GM10266 (cell line): ENCODE results near the gene CCDC33.
"Not testable (repeated sequence)": the region's sequence is repeated elsewhere in the genome, so short reads cannot be mapped to it uniquely, and the experiment has no call there.

Experiments
- DNase-seq: peaks from one replicate; pipeline ENCODE4 v3.0.0; 2012; ENCODE audit errors: extremely low spot score
- TF ChIP-seq, protein P1 (sequence below): IDR thresholded peaks from 2 replicates; pipeline ENCODE4 v1.5.1; 2012; ENCODE audit warnings: mild to moderate bottlenecking, low read depth; ENCODE audit not compliant: control insufficient read depth, insufficient read depth; ENCODE audit errors: missing control alignments

Gene CCDC33

DNA sequence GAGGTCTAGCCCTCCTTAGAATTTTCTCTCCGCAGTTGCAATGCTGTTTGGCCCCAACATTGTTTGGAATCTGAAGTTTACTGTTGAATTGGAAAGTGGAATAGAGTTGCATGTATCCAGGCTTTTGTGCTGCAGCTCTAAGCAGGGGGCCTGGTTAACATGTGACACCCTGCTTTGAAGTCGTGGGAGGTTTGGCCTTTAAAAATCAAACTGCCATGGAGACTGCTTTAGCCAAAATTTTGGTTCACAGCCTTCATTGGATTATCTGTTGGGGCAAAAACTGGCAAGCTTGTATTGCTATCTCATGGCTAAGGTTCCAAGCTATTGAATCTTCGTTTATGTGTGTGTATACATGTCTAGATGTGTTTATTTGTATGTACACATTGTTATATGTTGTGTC lies 115.5 kb downstream of the CCDC33 start:
- TF ChIP-seq, protein P1, sequence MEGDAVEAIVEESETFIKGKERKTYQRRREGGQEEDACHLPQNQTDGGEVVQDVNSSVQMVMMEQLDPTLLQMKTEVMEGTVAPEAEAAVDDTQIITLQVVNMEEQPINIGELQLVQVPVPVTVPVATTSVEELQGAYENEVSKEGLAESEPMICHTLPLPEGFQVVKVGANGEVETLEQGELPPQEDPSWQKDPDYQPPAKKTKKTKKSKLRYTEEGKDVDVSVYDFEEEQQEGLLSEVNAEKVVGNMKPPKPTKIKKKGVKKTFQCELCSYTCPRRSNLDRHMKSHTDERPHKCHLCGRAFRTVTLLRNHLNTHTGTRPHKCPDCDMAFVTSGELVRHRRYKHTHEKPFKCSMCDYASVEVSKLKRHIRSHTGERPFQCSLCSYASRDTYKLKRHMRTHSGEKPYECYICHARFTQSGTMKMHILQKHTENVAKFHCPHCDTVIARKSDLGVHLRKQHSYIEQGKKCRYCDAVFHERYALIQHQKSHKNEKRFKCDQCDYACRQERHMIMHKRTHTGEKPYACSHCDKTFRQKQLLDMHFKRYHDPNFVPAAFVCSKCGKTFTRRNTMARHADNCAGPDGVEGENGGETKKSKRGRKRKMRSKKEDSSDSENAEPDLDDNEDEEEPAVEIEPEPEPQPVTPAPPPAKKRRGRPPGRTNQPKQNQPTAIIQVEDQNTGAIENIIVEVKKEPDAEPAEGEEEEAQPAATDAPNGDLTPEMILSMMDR, result no peak
- DNase-seq, result no peak

DNA sequence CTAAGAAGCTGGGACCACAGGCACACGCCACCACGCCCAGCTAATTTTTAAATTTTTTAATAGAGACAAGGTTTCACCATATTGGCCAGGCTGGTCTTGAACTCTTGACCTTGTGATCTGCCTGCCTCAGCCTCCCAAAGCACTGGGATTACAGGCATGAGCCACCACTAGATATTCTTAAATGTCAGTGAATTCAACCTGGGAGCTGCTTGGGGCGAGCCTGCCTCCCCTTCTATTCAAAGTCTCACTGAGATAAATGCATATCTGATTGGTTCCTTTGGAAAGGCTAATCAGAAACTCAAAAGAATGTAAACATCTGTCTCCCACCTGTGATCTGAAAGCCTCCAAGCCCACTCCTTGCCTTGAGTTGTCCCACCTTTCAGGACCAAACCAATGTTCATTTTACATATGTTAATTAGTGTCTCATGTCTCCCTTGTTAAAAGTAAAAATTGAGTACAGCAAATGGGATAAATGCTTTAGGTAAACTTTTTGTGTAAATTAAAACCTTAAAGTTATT lies 116.3 kb downstream of the CCDC33 start:
- DNase-seq, result no peak
- TF ChIP-seq, protein P1, result no peak

DNA sequence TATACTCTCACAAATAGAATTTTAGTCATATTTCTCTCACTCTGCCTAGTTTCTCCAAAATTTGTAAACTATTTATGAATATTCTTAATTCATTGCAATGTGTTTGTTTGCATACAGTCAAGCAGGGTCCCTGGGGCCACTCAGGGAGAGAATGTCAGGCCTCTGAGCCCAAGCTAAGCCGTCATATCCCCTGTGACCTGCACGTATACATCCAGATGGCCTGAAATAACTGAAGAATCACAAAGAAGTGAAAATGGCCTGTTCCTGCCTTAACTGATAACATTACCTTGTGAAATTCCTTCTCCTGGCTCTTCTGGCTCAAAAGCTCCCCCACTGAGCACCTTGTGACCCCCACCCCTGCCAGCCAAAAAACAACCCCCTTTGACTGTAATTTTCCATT lies 117.9 kb downstream of the CCDC33 start:
- DNase-seq, result not testable (repeated sequence)

DNA sequence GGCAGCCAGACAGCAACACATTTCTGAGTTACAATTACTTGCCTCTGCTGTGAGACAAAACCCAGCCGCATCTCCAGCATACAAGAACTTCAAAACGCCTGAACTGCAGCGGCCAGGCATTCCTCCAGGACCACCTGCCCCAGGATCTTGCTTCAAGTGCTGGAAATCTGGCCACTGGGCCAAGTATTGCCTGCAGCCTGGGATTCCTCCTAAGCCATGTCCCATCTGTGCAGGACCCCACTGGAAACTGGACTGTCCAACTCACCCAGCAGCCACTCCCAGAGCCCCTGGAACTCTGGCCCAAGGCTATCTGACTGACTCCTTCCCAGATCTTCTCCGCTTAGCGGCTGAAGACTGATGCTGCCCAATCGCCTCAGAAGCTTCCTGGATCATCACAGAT lies 119.9 kb downstream of the CCDC33 start:
- not testable (repeated sequence) for DNase-seq

DNA sequence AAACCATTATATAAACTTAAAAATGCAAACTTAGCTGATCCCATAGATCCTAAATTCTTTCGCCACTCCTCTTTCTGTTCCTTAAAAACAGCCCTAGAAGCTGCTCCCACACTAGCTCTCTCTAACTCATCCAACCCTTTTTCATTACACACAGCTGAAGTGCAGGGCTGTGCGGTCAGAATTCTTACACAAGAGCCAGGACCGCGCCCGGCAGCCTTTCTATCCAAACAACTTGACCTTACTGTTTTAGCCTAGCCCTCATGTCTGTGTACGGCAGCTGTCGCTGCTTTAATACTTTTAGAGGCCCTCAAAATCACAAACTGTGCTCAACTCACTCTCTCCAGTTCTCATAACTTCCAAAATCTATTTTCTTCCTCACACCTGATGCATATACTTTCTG lies 121.4 kb downstream of the CCDC33 start:
- DNase-seq, result not testable (repeated sequence)

DNA sequence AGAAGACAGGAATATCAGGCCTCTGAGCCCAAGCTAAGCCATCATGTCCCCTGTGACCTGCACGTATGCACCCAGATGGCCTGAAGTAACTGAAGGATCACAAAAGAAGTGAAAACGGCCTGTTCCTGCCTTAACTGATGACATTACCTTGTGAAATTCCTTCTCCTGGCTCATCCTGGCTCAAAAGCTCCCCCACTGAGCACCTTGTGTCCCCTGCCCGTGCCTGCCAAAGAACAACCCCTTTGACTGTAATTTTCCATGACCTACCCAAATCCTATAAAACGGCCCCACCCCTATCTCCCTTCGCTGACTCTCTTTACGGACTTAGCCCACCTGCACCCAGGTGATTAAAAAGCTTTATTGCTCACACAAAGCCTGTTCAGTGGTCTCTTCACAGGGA lies 123.2 kb downstream of the CCDC33 start:
- not testable (repeated sequence) for DNase-seq

DNA sequence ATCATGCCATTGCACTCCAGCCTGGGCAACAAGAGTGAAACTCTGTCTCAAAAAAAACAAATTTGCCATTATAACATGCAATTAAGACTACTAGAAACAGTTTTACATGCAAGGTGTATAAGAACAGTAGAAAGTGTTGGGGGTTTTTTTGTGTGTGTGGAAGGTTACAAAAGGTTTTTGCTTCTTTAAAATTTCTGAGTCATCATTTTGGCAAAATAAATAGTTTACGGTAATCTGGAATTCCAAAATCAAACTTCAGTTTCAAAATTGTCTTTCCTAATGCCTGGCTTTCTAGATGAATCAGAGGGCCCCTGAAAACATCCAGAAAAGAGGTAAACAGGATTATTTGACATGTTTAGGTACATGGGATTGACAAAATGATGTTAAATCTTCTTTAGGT lies 124.7 kb downstream of the CCDC33 start:
- not testable (repeated sequence) for DNase-seq

DNA sequence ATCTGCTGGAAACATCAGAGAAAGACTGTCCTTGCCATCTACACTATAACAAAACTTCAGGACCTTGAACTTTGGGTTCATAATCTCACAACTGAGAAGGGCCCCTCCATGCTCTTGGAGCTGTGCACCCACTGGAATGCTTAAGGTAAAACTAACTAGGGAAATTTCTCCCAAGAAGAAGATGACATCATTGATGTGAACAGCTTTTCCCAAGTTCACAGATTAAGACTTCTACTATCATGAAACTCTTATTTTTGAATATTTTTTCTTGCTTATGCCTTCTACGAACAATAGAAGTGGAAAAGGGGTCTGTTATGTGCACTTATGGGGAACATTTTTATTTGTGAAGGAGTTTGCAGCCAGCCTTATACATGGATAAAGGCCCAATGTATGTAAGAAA lies 126.4 kb downstream of the CCDC33 start:
- no peak for DNase-seq
- TF ChIP-seq, protein P1, result no peak

DNA sequence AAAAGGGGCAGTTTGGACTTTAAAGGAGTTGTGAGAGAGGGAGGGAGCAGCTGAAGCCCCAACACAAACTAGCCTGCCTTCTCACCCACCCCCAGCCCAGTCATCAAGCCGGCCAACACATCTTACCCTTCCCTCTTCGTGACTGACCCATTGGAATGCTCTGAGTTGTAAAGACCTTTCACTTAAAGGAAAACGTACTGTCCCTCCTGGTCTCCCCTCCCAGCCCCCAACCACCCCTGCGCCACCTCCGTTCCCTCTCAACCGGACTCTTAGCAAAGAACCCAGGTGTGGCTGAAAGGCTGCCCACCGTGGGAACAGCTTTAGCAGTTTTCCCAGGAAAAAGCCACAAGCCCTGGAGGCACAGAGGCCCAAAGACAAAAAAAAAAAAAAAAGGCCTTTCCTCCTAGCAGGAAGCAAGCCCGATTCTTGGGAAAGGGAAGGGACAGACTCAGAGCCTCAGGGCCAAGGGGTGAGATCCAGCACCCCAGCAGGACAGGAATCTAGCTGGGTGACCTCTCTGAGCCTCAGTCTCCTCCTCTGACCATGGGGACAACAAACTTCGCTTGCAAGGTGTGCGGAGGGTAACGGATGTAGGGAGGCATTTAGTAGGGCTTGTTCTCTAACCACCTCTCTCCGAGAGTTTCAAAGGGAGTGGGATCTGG lies 128.9 kb downstream of the CCDC33 start:
- TF ChIP-seq, protein P1, result no peak
- no peak for DNase-seq

DNA sequence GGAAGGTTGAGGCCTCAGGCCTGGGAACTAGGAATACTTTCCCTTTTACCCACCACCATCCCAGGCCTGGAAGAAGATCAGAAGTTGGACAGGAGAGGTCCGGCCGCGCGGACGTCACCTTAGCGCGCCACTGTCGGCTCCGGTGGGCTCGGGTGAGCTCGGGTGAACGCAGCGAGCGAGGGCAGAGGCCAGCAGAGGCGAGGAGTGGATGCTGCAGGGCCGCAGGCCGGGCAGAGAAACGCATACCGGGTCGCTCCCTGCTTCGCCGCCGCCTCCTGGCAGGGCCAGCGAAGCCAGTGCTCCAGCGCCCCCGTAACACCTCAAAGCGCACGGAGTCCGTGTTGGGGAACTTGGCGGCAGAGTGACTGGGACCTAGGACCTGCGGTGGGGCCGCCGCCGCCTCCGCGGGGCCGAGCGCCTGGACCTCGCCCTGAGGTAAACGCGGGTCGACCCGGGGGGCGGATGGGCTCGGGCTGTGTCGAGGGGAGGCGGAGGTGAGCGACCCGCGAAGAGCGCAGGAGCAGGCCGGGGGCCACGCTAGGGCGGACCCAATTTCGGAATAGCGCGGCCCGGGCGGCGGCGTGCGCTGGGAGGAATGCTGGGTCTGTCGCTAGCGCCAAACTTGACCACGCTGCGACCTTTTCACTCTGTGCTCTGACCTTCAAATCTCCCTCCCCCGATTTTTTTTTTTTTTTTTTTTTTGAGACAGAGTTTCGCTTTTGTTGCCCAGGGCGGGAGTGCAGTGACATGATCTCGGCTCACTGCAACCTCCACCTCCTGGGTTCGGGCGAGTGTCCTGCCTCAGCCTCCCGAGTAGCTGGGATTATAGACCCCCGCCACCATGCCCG lies 129.7 kb downstream of the CCDC33 start:
- TF ChIP-seq, protein P1, result peak; percentile 21
- no peak for DNase-seq
